WTC11 (cell line): ENCODE data around the gene UHRF1. TPM values are rescaled to one million over a fixed set of nuclear protein-coding genes. Genes with fewer than 3 reads are reported as not detected.
A peak's percentile ranks its signal among the peaks of the same experiment; 100 is the strongest.

Source experiments
- ATAC-seq: fragments of 200-7000 bp; cut with Tn5 transposase; 2 replicates; pipeline ENCODE4 v1.10.0; 2021; ENCODE audit warnings: mild to moderate bottlenecking, moderate library complexity
- CTCF ChIA-PET: fragments of 300-600 bp; sonication (Branson Sonifier 250); formaldehyde crosslinking; loops from one replicate; lab custom pipeline; 2021; ENCODE audit warnings: antibody characterized with exemption; lab: Charles Lee
- POLR2A ChIA-PET: fragments of 350-600 bp; sonication (Branson Sonifier 250); formaldehyde crosslinking; loops from one replicate; lab custom pipeline; 2021; ENCODE audit warnings: antibody characterized with exemption; lab: Charles Lee
- DNase-seq: peaks from one replicate; pipeline ENCODE4 v3.0.0; 2021; ENCODE audit warnings: low spot score
- H3K27ac Mint-ChIP-seq: 2 replicates; pipeline ENCODE4 v1.8.0; 2021; ENCODE audit warnings: mixed read lengths
- H3K27me3 Mint-ChIP-seq: 2 replicates; pipeline ENCODE4 v1.8.0; 2021; ENCODE audit warnings: low read depth, mild to moderate bottlenecking, moderate library complexity, mixed read lengths
- H3K36me3 Mint-ChIP-seq: 2 replicates; pipeline ENCODE4 v1.8.0; 2021; ENCODE audit warnings: mixed read lengths
- H3K4me1 Mint-ChIP-seq: 2 replicates; pipeline ENCODE4 v1.8.0; 2022; ENCODE audit warnings: mixed read lengths
- H3K4me3 Mint-ChIP-seq: 2 replicates; pipeline ENCODE4 v1.8.0; 2021; ENCODE audit warnings: mild to moderate bottlenecking, moderate library complexity, mixed read lengths
- H3K9me3 Mint-ChIP-seq: 2 replicates; pipeline ENCODE4 v1.8.0; 2021; ENCODE audit warnings: mixed read lengths
- CDX4 ChIP-seq: fragments of 250-450 bp; sonication (Bioruptor Pico); IDR thresholded peaks from 2 replicates; pipeline ENCODE4 v1.9.0; 2021; ENCODE audit warnings: moderate library complexity, mild to moderate bottlenecking, inconsistent platforms, borderline replicate concordance
- EMX1 ChIP-seq: fragments of 250-450 bp; sonication (Bioruptor Pico); IDR thresholded peaks from 2 replicates; pipeline ENCODE4 v1.8.0; 2021; ENCODE audit warnings: mild to moderate bottlenecking
- FOXP1 ChIP-seq: sonication (generic); formaldehyde crosslinking; IDR thresholded peaks from 2 replicates; pipeline ENCODE4 v1.8.0; 2022; ENCODE audit warnings: missing genetic modification reagents, mild to moderate bottlenecking, moderate library complexity, borderline replicate concordance
- IRF1 ChIP-seq: sonication (generic); formaldehyde crosslinking; IDR thresholded peaks from 2 replicates; pipeline ENCODE4 v1.8.0; 2023; ENCODE audit warnings: missing genetic modification reagents
- IRF2 ChIP-seq: sonication (generic); formaldehyde crosslinking; IDR thresholded peaks from 2 replicates; pipeline ENCODE4 v1.8.0; 2022; ENCODE audit warnings: low read depth, missing genetic modification reagents, borderline replicate concordance
- JAZF1 ChIP-seq: fragments of 250-450 bp; sonication (Bioruptor Pico); IDR thresholded peaks from 2 replicates; pipeline ENCODE4 v1.9.0; 2021; ENCODE audit warnings: moderate library complexity, mild to moderate bottlenecking, inconsistent platforms
- JUN ChIP-seq: sonication (generic); formaldehyde crosslinking; IDR thresholded peaks from 2 replicates; pipeline ENCODE4 v1.8.0; 2023; ENCODE audit warnings: mild to moderate bottlenecking, missing genetic modification reagents
- NFE2L1 ChIP-seq: sonication (generic); formaldehyde crosslinking; IDR thresholded peaks from 2 replicates; pipeline ENCODE4 v1.8.1; 2023; ENCODE audit warnings: missing genetic modification reagents
- NR2C2 ChIP-seq: sonication (generic); formaldehyde crosslinking; IDR thresholded peaks from 2 replicates; pipeline ENCODE4 v1.8.0; 2022; ENCODE audit warnings: mild to moderate bottlenecking, missing genetic modification reagents
- NR3C1 ChIP-seq: sonication (generic); formaldehyde crosslinking; conservative IDR thresholded peaks from 2 replicates; pipeline ENCODE4 v1.8.1; 2023; ENCODE audit warnings: low read depth, mild to moderate bottlenecking, missing genetic modification reagents
- PREB ChIP-seq: sonication (generic); formaldehyde crosslinking; IDR thresholded peaks from 2 replicates; pipeline ENCODE4 v1.8.1; 2022; ENCODE audit warnings: mild to moderate bottlenecking, missing genetic modification reagents, moderate library complexity, borderline replicate concordance
- SMAD3 ChIP-seq: sonication (generic); formaldehyde crosslinking; IDR thresholded peaks from 2 replicates; pipeline ENCODE4 v1.8.0; 2022; ENCODE audit warnings: missing genetic modification reagents, mild to moderate bottlenecking, borderline replicate concordance
- SOX15 ChIP-seq: fragments of 250-450 bp; sonication (Bioruptor Pico); IDR thresholded peaks from 2 replicates; pipeline ENCODE4 v1.9.0; 2021; ENCODE audit warnings: mild to moderate bottlenecking
- STAT6 ChIP-seq: sonication (generic); formaldehyde crosslinking; conservative IDR thresholded peaks from 2 replicates; pipeline ENCODE4 v1.8.1; 2023; ENCODE audit warnings: mild to moderate bottlenecking, low read depth, missing genetic modification reagents, moderate library complexity
- TEAD4 ChIP-seq: sonication (generic); formaldehyde crosslinking; IDR thresholded peaks from 2 replicates; pipeline ENCODE4 v1.8.0; 2022; ENCODE audit warnings: mild to moderate bottlenecking, missing genetic modification reagents
- ZNF219 ChIP-seq: sonication (generic); formaldehyde crosslinking; IDR thresholded peaks from 2 replicates; pipeline ENCODE4 v1.8.0; 2023; ENCODE audit warnings: missing genetic modification reagents, mild to moderate bottlenecking, borderline replicate concordance
- ZNF281 ChIP-seq: sonication (generic); formaldehyde crosslinking; IDR thresholded peaks from 2 replicates; pipeline ENCODE4 v1.8.0; 2023; ENCODE audit warnings: mild to moderate bottlenecking, missing genetic modification reagents
- ZNF423 ChIP-seq: fragments of 250-450 bp; sonication (Bioruptor Pico); IDR thresholded peaks from 2 replicates; pipeline ENCODE4 v2.1.2; 2022; ENCODE audit warnings: mild to moderate bottlenecking, moderate library complexity
- total RNA-seq: library from RNA; stranded (reverse); gene quantifications from 3 replicates; pipeline ENCODE4 v1.2.3, GENCODE V29; 2021

Gene UHRF1
- total RNA-seq, 1 experiment from 2014 or later = 42.5 TPM

- TF ChIP-seq CDX4 (no peak), EMX1 (CRISPR knock-in tag) (no peak), JUN (CRISPR knock-in tag) (no peak), STAT6 (no peak), ZNF281 (CRISPR knock-in tag) (no peak)
Observed at GRCh38 chr19:4981681-4981958, 72.3 kb downstream of the UHRF1 start (continued).

- no peaks in the 10 kb centered on the region for H3K36me3 Mint-ChIP-seq
- H3K27me3 Mint-ChIP-seq = no peaks in the 10 kb centered on the region
- no peak for TF ChIP-seq PREB (CRISPR knock-in tag)
- TF ChIP-seq ZNF423 (CRISPR knock-in tag) = peak; percentile 78
- no peak for TF ChIP-seq IRF2 (CRISPR knock-in tag)
- no peak for TF ChIP-seq FOXP1 (CRISPR knock-in tag)
- peaks cover 33% of the 10 kb centered on the region for H3K4me1 Mint-ChIP-seq
- no peaks in the 10 kb centered on the region for H3K9me3 Mint-ChIP-seq
- peak overlapping the region; percentile 68; the same call in 1 of the 2 replicates for H3K27ac Mint-ChIP-seq
- ChIA-PET CTCF (interaction anchor here (0.5 to 1.6 kb wide), 6 partner anchors 12 to 174 kb away, joined by 3 to 6 read pairs (median 3); partner anchors contain the start of gene PLIN3), POLR2A (interaction anchor here (0.6 to 0.8 kb wide), 2 partner anchors 12 to 15 kb away, joined by 3 to 7 read pairs; partner anchors contain the start of gene KDM4B)
- H3K4me3 Mint-ChIP-seq = no peak overlapping the region
- ATAC-seq (no peak), DNase-seq (no peak)
Observed at GRCh38 chr19:4983346-4984105, 74.2 kb downstream of the UHRF1 start.

- DNase-seq (no peak), ATAC-seq (no peak)
- ChIA-PET POLR2A (interaction anchor here (0.8 kb wide), 1 partner anchor 15 kb away, joined by 3 read pairs; the partner anchor contains the start of gene KDM4B), CTCF (interaction anchor here (0.7 to 1.6 kb wide), 3 partner anchors 12 to 175 kb away, joined by 3 to 6 read pairs (median 3); no protein-coding TSS in a partner anchor)
- H3K36me3 Mint-ChIP-seq = no peaks in the 10 kb centered on the region
- no peaks in the 10 kb centered on the region for H3K27me3 Mint-ChIP-seq
- no peaks in the 10 kb centered on the region for H3K9me3 Mint-ChIP-seq
- H3K4me3 Mint-ChIP-seq = no peak overlapping the region
- no peak overlapping the region for H3K27ac Mint-ChIP-seq
- TF ChIP-seq NR2C2 = no peak
- TF ChIP-seq JAZF1 (CRISPR knock-in tag) = no peak
- no peak for TF ChIP-seq SMAD3 (CRISPR knock-in tag)
- no peak for TF ChIP-seq TEAD4 (CRISPR knock-in tag)
- no peak for TF ChIP-seq IRF2 (CRISPR knock-in tag)
- no peak for TF ChIP-seq NR3C1 (CRISPR knock-in tag)
- no peak for TF ChIP-seq NFE2L1
- TF ChIP-seq SOX15 (CRISPR knock-in tag) = no peak
- no peak for TF ChIP-seq IRF1 (CRISPR knock-in tag)
- no peak for TF ChIP-seq FOXP1 (CRISPR knock-in tag)
- TF ChIP-seq ZNF281 (CRISPR knock-in tag) = no peak
- no peak for TF ChIP-seq ZNF219 (CRISPR knock-in tag)
- H3K4me1 Mint-ChIP-seq = peaks cover 37% of the 10 kb centered on the region
Observed at GRCh38 chr19:4984106-4984380, 74.7 kb downstream of the UHRF1 start.
